Measurements from ENCODE around the gene PPP1R15A.
"Not testable (repeated sequence)": the region's sequence is repeated elsewhere in the genome, so short reads cannot be mapped to it uniquely, and the experiment has no call there.

PPP1R15A gene

GRCh38 chr19:48881741-48882657 is 9.8 kb downstream of the PPP1R15A start:
- no peak for DNase-seq

GRCh38 chr19:48883726-48884125 is 11.5 kb downstream of the PPP1R15A start:
- DNase-seq = no peak

- DNase-seq = no peak
These were observed 15.8 kb downstream of the PPP1R15A start for GRCh38 chr19:48887861-48888612.

- DNase-seq = not testable (repeated sequence)
These were observed 17.3 kb downstream of the PPP1R15A start for GRCh38 chr19:48889496-48889895.

- DNase-seq = no peak
These were observed 18.3 kb downstream of the PPP1R15A start for GRCh38 chr19:48890551-48890950.

- no peak for DNase-seq
These were observed 23.0 kb downstream of the PPP1R15A start for GRCh38 chr19:48895226-48895625.

- peak; percentile 45 to 50 for DNase-seq
These were observed 24.0 kb downstream of the PPP1R15A start for GRCh38 chr19:48896191-48896720.

GRCh38 chr19:48897181-48897580 is 25.0 kb downstream of the PPP1R15A start:
- DNase-seq = no peak

- not testable (repeated sequence) for DNase-seq
These were observed 27.1 kb downstream of the PPP1R15A start for GRCh38 chr19:48899386-48899749.

- peak; percentile 98 to 99 for DNase-seq
These were observed 27.7 kb downstream of the PPP1R15A start, which contains the start of gene NUCB1 for GRCh38 chr19:48899781-48900476. Gene NUCB1, plus strand, starts transcription at chr19:48900312. Its CDS starts 485 bp downstream, at chr19:48900797.

- DNase-seq = no peak
These were observed 28.5 kb downstream of the PPP1R15A start for GRCh38 chr19:48900477-48901406.

- DNase-seq = not testable (repeated sequence)
These were observed 30.1 kb downstream of the PPP1R15A start for GRCh38 chr19:48902291-48902690.

GRCh38 chr19:48903788-48904187 is 31.6 kb downstream of the PPP1R15A start:
- DNase-seq = not testable (repeated sequence)

- DNase-seq = no peak
These were observed 33.4 kb downstream of the PPP1R15A start for GRCh38 chr19:48905664-48906063.

- no peak for DNase-seq
These were observed 34.1 kb downstream of the PPP1R15A start for GRCh38 chr19:48906324-48906723.

- no peak for DNase-seq
These were observed 35.5 kb downstream of the PPP1R15A start for GRCh38 chr19:48907671-48908070.

- not testable (repeated sequence) for DNase-seq
These were observed 37.3 kb downstream of the PPP1R15A start for GRCh38 chr19:48909424-48910077.

- DNase-seq = no peak
These were observed 38.6 kb downstream of the PPP1R15A start for GRCh38 chr19:48910803-48911202.

GRCh38 chr19:48913114-48913889 is 41.1 kb downstream of the PPP1R15A start:
- DNase-seq = no peak

GRCh38 chr19:48914181-48914580 is 42.0 kb downstream of the PPP1R15A start:
- no peak for DNase-seq
